Midbrain (tissue), 1 donor: Measurements from ENCODE around the gene TSPAN14.

Source experiments
- DNase-seq: peaks from one replicate; lab custom pipeline; 2025; lab: John Stamatoyannopoulos, UW

The TSPAN14 gene

DNA sequence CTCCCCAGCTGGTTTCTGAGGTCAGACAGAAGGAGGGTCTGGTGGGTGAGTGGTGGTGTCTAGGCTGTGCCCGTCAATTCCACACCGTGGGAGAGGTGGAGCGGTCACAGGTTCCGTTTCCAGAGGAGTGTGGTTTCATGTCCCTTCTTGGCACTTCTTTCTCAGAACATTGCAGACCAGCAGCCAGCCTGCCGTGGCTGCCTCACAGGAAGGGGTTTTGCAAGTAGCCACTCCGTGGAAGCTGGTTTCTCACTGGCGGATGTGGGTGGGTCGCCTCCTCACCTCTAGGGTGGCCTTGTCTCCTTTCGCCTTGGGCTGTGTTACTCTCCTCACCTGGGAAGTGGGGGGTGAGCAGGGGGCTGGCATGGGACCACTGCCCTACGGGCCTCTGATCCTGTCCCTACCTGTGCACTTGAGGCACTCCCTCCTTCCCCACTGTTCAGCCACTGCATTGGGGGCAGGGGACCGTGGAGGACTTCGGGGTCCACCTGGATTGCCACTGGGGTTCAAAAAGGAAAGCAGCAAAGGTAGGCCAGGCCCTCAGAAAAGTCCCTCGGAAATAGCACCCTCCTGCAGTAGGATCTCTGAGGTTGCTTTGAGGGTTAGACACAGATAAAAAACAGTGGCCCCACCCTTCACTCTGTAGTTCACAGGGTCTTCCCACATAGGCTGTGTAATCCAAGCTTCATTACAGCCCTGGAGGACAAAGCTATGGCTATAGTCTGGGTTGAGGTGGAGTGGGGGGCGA is 33.9 kb downstream of the TSPAN14 start:
- DNase-seq, result peak; percentile 22

- DNase-seq, result no peak
Observed at GRCh38 chr10:80488539-80489066, 34.5 kb downstream of the TSPAN14 start.

DNA sequence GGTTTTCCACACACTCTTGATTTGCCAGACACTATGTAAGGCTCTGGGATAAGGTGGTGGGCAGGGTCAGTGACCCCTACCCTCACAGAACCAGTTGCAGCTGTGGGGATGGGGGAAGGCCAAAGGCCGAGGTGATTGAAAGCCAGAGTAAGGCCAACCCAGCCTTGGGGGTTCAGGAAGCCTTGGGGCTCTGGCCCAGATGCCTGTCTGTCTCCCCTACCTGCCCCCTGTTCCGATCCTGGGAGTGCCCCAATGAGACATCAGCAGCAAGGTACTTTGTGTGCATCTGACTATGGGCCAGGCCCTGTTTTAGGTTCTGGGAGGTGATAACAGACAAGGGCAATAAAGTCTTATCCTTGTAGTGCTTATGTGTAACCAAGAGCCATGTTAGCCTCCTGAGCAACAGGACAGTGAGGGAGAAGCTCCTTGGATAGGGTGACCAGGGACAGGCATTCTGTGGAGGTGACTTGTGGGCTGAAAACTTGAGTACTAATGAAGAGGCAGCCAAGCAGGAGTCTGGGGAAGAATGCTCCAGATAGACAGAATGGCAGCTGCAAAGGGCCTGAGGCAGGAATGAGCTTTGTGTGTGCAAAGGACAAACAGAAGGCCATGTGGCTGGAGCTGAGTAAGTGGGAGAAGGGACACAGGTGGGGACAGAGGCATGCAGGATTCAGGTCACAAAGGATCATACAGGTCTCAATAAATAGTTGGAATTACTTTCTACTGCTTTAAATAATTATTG is 35.4 kb downstream of the TSPAN14 start:
- no peak for DNase-seq

GRCh38 chr10:80491251-80492102 is 37.4 kb downstream of the TSPAN14 start:
- no peak for DNase-seq

GRCh38 chr10:80492848-80493521 is 38.9 kb downstream of the TSPAN14 start:
- no peak for DNase-seq

DNA sequence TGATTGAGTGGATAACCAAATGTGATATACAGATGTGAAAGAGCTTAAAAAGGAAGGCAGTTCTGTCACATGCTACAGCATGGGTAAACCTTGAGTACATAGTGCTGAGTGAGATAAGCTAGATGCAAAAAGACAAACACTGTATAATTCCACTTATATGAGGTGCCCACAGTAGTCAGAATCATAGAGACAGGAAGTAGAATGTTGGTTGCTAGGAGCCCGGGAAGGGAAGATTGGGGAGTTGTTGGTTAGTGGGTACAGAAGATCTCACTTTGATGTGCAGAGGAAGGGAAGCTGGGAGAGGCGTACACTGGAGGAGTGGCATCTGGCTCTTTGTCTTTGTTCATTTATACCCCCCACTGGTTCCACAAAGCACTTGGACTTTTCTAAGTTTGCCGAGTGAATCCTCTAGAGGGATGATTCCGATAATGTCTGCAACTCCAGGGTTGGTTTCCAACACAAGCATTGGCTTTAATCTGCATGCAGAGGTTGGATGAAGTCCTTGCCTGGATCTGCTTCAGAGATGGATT is 39.5 kb downstream of the TSPAN14 start:
- DNase-seq, result no peak

DNA sequence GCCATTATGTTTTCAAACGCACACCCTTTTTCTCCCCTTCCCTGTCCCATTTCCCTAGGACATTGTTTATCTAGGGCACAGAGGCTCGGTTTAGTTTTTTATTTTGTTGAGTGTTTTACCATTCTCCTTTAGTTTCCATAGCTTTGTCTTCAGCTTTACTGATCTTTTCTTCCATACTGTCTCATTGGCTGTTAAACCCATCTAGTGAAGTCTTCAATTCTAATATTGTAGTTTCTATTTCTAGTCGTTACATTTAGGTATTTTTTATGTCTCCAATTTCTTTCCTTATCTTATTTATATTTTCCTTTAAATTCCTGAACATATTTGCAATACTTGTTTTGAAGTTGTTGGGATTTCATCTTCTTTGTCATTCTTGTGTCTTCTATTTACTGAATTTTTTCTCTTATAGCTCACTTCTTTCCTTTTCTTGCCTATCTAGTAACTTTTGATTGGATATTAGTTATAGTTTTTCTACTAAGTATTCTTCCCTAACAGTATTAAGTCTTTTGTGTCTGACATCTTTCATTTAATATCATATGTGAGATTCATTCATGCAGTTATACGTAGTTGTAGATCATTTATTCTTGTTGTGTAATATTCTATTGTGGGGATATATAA is 42.6 kb downstream of the TSPAN14 start:
- no peak for DNase-seq

DNA sequence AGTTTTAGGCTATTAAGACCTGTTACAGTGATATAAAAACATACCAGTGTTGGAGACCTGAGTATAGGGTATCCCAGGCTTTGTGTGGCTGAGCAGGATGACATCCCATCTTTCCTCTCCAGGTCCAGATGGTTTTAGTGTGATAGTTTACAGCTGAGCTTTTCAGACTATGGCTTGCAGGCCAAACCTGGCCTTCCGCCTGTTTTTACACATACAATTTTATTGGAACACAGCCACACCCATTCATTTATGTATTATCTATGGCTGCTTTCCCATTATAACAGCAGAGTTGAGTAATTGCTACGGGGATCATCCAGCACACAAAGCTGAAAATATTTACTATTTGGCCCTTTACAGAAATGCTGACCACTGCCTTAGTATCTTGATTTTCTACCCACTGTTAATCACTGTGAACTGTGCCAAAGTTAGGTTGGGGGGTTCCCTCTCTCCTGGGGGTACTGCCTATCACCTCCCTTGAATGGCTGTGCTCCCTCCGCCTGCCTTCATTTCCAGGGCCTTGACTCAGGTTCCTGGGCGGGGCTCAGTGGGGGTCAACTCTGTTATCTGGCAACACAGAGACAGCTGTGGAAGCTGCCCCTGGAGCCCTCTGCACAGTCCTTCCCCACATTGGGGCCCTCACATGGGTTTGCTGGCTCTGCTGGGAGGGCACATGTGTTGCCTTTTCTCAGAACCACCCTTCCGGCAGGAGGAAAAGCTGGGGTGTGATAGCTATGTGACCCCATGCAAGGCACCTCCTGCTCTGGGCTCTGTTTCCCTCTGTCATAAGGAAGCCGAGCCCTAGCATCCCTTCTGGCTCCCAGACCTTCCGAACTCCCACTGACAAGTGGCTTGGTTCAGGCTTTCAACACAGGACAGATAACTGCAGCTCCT is 43.3 kb downstream of the TSPAN14 start:
- DNase-seq, result no peak

GRCh38 chr10:80498078-80498832 is 44.1 kb downstream of the TSPAN14 start:
- DNase-seq, result no peak

- DNase-seq, result peak; percentile 40
Observed at GRCh38 chr10:80498833-80499741, 45.0 kb downstream of the TSPAN14 start.

DNA sequence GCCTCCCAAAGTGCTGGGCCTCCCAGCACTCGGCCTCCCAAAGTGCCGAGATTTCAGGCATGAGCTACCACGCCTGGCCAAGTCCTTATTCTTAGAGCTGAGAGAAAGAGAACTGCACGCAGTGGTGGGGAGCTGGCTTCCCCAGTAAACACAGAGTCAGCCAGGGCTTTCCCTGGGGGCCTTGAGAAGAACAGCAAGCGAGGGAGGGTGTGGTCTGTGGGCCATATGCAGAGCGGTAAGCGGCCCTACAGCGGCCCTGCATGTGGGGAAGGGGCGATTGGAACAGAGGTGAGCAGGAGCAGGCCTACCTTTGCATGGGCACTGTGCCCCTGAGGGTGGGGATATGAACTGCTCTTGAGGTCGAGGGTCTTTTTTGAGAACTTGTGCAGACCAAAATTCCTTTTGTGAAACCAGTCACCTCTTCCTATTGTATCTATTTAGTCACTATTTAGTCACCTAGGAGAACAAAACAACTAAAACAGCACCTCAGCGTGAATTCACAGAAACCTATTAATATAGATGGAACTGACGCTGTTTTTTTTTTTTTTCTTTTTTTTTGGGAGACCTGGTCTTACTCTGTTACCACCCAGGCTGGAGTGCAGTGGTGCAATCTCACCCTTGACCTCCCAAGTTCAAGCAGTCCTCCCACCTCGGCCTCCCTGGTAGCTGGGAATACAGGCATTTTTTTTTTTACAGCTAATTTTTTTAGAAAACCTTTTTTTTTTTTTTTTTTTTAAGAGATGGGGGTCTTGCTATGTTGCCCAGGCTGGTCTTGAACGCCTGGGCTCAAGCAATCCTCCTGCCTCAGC is 46.7 kb downstream of the TSPAN14 start:
- no peak for DNase-seq

DNA sequence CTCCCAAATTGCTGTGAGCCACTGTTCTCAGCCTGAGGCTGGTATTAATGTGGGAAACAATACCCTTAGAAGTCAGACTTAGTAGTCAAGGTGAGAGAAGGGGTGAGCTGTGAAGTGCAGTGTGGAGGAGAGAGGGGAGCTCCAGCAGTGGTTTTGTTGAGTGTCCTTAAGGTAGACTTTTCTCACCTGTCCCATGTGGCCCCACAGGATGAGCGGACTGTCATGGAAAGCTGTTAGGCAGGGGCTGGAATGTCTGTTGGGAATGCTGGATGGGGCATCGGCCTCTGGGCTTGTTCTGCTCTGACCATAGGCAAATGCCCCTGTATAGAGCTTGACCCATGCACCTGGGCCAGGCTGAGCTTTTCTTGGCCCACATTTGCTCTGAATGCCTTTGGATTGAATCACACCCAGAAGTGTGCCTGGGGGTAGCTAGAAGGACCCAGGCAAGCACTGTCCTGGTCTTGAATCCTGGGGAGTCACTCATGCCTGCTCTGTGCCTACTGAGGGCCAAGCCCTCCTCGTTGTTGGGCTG is 47.3 kb downstream of the TSPAN14 start:
- DNase-seq, result no peak

GRCh38 chr10:80501913-80502521 is 47.9 kb downstream of the TSPAN14 start:
- no peak for DNase-seq

- no peak for DNase-seq
Observed at GRCh38 chr10:80502621-80503583, 48.8 kb downstream of the TSPAN14 start.

GRCh38 chr10:80503584-80504157 is 49.6 kb downstream of the TSPAN14 start:
- DNase-seq, result no peak
